Endothelial cell of hepatic sinusoid (primary cell): Measurements from ENCODE around the gene GGNBP2.
"Not testable (repeated sequence)": the region's sequence is repeated elsewhere in the genome, so short reads cannot be mapped to it uniquely, and the experiment has no call there.

Source experiments
- in situ Hi-C: cut with HindIII; loops from 2 replicates; pipeline ENCODE4 v1.10.0; 2017; ENCODE audit warnings: low sequenced_read_pairs

The GGNBP2 gene

DNA sequence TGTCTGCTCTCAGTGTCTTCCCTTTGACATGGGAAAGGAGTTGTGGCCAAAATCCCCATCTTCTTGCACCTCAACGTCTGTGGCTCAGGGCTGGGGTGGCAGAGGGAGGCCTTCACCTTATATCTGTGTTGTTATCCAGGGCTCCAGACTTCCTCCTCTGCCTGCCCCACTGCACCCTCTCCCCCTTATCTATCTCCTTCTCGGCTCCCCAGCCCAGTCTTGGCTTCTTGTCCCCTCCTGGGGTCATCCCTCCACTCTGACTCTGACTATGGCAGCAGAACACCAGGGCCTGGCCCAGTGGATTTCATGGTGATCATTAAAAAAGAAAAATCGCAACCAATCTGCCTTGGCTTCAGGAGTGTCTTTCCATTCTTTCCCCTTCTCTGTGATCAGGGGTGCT, 55.7 kb downstream of the GGNBP2 start:
- in situ Hi-C loops = no loop called here

GRCh38 chr17:36600936-36601302, 56.2 kb downstream of the GGNBP2 start:
- in situ Hi-C loops = no loop called here

DNA sequence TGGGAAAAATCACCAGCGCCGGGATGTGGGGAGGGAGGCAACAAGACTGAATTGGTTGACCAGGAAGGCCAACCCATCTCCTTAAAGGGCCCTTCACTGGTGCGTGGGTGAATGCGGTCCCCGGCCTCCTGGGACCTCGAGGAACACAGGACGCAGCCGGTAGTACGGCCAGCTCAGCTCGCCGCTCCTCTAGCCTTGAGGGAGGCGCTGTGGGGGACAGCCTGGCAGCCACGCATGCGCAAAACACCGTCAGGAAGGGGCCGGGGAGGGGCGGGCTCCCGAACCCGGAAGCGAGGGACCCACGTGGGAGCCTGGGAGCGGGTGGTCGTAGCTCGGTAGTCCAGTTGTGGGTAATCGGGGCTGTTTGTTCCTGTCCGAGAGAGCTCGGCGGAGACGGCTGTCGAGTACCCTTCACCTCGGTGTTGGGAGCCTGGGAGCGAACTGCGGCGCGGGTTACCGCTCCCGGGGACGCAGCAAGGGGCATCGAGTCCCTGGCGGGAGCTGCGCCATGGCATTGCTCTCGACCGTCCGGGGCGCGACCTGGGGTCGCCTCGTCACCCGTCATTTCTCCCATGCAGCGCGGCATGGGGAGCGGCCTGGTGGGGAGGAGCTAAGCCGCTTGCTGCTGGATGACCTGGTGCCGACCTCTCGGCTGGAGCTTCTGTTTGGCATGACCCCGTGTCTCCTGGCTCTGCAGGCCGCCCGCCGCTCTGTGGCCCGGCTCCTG, 56.7 kb downstream of the GGNBP2 start, which contains the start of gene MRM1:
MRM1 (plus strand) TSS at position 281 of the 727 bp plus-strand sequence; CDS start at position 509, 228 bp downstream.
- in situ Hi-C loops = no loop called here

- in situ Hi-C loops = no loop called here
Observed at GRCh38 chr17:36602030-36602748, 57.5 kb downstream of the GGNBP2 start.

DNA sequence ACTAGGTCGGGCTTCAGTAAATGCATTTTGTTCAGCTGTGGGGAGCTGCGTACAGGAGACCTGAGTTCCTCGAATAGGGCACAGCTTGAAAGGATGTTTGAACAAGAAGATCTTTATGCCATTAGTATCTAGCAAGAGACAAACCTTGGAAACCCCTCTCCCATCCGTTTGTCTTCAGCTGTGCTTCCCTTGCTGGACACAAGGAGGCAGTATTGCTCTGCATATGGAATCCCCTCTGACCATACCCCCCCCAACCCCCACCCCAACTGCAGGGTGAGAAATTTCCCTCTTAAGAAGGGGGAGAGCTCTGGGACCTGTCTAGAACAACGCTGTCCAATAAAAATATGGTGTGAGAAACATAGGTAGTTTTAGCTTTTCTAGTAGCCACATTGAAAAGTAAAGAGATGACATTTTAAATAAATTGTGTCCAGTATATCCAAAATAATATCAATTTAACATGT, 58.2 kb downstream of the GGNBP2 start:
- in situ Hi-C loops = no loop called here

- in situ Hi-C loops = not testable (repeated sequence)
Observed at GRCh38 chr17:36605028-36605427, 60.3 kb downstream of the GGNBP2 start.

DNA sequence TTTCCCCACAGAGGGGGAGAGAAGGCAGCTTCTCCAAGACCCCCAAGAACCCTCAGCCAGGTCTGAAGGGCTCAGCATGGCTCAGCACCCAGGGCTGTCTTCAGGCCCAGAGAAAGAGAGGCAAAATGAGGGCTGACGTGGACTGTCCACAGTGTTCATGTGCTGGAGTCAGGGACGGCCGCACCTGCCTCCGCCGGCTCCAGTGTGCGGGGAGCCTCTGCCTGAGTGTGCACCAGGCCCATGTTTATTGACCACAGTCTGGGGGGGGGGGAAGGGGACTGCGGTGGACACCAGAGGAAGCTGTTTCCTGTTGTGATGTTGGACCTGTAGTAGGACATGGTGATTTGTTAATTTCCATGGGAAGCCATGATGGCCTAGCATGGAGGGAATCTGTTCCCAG, 63.6 kb downstream of the GGNBP2 start:
- in situ Hi-C loops = no loop called here

GRCh38 chr17:36608794-36609497, 64.2 kb downstream of the GGNBP2 start:
- in situ Hi-C loops = no loop called here

GRCh38 chr17:36609498-36609862, 64.8 kb downstream of the GGNBP2 start:
- in situ Hi-C loops = no loop called here

DNA sequence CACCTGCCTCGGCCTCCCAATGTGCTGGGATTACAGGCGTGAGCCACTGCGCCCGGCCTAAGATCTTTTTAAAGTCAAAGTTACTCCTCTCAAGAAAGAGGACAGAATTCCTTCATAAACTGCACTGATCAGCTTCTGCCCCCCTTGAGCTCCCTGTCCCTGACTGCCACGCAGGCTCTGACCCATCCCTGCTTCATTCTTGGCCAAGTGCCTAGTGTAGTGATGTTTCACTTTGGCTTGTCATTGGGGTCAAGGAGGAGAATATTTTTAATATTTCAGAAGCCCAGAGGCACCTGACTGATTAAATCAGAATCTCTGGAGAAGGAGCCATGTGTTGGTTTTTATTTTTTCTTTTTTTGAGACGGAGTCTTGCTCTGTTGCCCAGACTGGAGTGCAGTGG, 65.8 kb downstream of the GGNBP2 start:
- in situ Hi-C loops = no loop called here

DNA sequence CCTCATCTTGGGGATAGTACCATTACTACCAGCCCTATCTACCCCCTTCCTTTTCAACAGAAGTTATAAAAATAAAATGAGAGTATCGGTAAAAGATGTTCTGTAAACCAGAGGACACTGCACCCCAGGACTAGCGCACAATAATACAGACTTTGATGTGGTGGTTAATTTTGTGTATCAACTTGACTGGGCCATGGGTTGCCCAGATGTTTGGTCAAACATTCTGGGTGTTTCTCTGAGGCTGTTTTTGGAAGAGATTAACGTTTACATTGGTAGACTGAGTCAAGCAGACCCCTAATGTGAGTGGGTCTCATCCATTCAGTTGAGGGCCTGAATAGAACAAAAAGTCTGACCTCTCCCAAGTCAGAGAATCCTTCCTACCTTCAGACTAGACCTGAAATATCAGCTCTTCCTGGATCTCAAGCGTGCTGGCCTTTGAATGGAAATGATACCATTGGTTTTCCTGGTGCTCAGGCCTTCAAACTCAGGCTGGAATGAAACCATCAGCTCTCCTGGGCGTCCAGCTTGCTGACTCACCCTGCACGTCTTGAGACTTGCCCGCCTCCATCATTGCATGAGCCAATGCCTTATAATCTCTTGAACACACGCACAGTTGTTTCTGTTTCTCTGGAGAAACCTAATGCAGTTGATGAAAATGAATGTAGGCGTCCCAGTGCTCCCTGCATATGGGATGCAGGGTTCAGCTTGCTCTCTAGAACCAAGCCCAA, 66.8 kb downstream of the GGNBP2 start:
- in situ Hi-C loops = no loop called here

DNA sequence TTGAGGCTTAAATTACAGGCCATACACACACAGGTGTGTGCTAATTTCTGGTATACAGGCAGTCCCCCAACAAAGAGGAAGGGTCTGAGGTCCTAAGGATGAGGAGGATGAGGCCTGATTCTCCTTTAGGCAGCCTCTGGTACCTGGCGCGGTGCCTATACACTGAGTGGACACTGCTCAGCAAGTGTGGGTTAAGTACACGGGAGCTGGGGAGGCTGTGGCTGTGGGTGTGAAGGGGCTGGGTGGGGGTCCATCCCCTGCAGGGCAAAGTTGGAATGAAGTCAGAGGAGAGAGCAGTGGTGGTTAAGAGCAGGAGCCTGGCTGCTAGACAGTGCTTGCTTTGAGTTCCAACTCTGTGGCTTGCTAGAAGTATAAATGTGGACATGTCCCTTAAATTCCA, 67.6 kb downstream of the GGNBP2 start:
- in situ Hi-C loops = no loop called here

GRCh38 chr17:36613155-36613554, 68.4 kb downstream of the GGNBP2 start:
- in situ Hi-C loops = no loop called here

DNA sequence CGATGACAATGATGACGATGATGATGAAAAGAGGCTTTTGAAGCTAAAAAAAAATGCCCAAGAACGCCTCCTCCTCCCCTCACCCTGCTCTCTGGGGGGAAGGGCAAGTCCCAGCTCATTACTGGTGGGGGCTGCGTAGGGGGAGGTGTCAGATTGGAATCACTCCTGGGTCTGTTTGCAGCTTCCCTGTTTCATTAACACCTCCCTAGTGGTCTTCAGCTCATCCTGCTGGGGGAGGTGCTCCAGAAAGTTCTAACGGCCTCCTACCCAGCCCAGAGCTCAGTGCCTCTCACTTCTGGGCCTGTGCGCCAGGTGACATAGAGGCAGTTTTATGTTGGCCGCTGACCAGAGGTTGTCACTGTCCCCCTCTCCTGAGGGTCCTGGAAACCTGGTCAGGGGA, 69.4 kb downstream of the GGNBP2 start:
- in situ Hi-C loops = no loop called here

GRCh38 chr17:36614933-36615332, 70.2 kb downstream of the GGNBP2 start:
- in situ Hi-C loops = no loop called here

GRCh38 chr17:36616061-36617029, 71.6 kb downstream of the GGNBP2 start:
- in situ Hi-C loops = no loop called here

DNA sequence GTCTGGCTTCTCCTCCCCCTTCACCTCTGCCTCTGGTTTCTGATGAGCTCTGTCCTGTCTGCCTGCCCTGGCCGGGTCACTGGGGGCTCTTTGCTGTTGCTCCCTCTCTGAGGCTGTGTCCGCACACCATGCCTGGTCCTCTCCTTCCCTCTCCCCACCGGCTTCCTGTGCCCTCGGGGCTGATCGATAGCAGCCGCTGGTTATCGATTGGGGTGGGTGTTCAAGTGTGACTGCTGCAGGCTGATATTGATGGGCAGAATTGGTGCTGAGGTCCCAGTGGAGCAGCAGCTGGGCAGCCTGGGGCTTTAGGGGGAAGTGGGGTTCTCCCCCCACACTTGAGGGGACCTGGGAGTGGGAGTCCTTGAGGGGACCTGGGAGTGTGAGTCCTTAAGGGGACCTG, 73.1 kb downstream of the GGNBP2 start:
- in situ Hi-C loops = no loop called here

- in situ Hi-C loops = no loop called here
Observed at GRCh38 chr17:36623281-36623680, 78.6 kb downstream of the GGNBP2 start.

- in situ Hi-C loops = no loop called here
Observed at GRCh38 chr17:36625188-36625587, 80.5 kb downstream of the GGNBP2 start.

DNA sequence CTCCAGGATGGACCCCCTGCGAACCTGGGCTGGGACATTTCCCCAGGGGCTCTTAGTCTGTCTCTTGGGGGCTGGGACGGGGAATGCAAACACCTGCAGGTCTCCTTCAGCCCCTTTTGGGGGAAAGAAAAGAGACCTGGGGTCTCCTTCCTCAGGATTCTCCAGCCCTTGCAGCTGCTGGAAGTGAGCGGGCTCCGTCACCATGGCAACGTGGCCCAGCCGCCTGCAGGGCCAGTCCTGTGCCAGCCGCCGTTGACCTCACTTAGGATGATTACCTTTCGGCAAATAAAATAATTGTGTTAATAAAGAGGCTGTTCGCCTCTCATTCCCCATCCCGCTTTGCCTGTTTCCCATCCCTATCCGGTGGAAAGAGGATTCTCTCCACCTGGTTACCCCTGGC, 82.4 kb downstream of the GGNBP2 start:
- in situ Hi-C loops = no loop called here
